ENCODE data around the gene PEX6.

The PEX6 gene

DNA sequence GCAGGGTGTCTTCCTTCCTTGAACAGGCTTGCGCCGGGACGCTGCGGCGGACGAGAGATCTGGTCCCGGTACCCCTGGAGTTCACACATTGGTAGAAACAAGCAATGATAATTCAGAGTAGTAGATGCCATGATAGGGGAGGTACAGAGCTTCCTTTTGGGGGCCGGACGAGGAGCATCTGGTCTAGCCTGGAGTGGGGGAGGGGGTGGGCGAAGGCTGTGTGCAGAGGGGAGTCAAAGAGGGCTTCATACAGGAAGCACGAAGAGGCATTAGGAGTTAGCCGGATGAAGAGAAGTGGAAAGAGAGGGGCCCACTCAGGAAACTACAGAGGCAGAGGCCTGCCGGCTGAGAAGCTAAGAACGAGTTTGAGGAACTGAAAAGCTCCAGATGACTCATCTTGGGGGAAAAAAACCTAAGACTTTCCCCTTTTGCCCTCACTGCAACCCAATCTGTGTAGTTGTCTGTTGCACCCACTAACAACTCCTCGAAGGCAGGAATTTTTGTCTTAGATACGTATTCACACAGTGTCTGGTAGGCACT is 49.1 kb downstream of the PEX6 start:
- DNase-seq = peak; percentile 47

- peak; percentile 99 for DNase-seq
Observed at GRCh38 chr6:42928986-42929820, 49.8 kb downstream of the PEX6 start, which contains the start of gene CNPY3. Gene CNPY3, plus strand, starts transcription at chr6:42929480. Its CDS starts 91 bp downstream, at chr6:42929571.

DNA sequence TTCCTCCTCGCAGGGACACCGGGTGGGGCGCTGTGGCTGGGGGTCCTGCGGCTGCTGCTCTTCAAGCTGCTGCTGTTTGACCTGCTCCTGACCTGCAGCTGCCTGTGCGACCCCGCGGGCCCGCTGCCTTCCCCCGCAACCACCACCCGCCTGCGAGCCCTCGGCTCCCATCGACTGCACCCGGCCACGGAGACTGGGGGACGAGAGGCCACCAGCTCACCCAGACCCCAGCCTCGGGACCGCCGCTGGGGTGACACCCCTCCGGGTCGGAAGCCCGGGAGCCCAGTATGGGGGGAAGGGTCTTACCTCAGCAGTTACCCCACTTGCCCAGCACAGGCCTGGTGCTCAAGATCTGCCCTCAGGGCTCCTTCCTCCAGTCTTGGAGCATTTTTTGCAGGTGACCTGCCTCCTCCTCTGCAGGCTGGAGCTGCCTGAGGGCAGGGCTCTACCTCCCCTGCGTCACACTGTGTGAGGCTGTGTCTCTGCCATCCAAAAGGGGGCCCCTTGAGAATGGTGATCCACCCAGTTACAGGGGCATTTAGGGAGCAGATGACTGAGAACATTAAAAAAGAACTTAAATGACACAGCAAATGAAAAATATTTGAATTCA is 53.6 kb downstream of the PEX6 start:
- no peak for DNase-seq

- DNase-seq = peak; percentile 4
Observed at GRCh38 chr6:42923666-42924065, 55.3 kb downstream of the PEX6 start.

- DNase-seq = no peak
Observed at GRCh38 chr6:42921801-42922200, 57.2 kb downstream of the PEX6 start.

- no peak for DNase-seq
Observed at GRCh38 chr6:42916288-42916687, 62.7 kb downstream of the PEX6 start.

DNA sequence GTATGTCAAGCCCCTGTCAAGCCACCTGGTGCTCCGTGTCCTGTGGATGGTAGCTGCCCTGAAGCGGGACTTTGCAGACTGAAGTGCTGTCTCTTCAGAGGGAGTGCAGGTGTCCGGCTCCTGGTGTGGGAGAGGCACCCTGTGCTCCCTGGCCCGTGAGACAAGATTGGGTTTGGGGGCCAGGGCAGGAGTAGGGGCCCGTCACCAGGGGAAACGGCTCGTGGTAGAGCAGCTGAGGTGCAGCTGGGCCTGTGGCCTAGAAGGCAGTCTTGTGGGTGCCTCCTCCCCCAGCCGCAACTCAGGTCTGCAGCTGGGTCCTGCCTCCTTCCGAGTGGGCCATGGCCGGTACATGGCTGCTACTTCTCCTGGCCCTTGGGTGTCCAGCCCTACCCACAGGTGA is 63.2 kb downstream of the PEX6 start, which contains the start of gene PTCRA:
PTCRA (plus strand) TSS at position 322 of the 400 bp plus-strand sequence; CDS start at position 339, 17 bp downstream.
- DNase-seq = no peak

DNA sequence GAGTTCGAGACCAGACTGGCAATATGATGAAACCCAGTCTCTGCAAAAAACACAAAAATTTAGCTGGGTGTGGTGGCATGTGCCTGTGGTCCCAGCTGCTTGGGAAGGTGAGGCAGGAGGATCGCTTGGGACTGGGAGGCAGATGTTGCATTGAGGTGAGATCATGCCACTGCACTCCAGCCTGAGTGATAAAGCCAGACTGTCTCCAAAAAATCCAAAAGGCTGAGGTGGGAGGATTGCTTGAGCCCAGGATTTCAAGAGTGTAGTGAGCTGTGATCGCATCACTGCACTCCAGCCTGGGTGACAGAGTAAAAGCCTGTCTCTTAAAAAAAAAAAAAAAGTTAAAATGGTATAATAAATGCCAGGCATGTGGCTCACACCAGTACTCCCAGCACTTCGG is 64.4 kb downstream of the PEX6 start:
- DNase-seq = no peak

Data from NCI-H226 (cell line).